ENCODE measurements around the gene PADI4.
"Not testable (repeated sequence)": the region's sequence is repeated elsewhere in the genome, so short reads cannot be mapped to it uniquely, and the experiment has no call there.

The PADI4 gene

GRCh38 chr1:17392199-17392740, 84.3 kb downstream of the PADI4 start:
- Mint-ChIP-seq H3K36me3 (ENCODE audit: low read depth) (no peaks in the 10 kb centered on the region), H3K27me3 (peaks cover 10% of the 10 kb centered on the region), H3K9me3 (no peaks in the 10 kb centered on the region), H3K27ac (peak overlapping the region; percentile 27), H3K4me1 (ENCODE audit: low read depth) (peaks cover 18% of the 10 kb centered on the region), H3K4me3 (no peak overlapping the region)
- intact Hi-C loops (cut with micrococcal nuclease): no loop called here

GRCh38 chr1:17393230-17393629, 85.2 kb downstream of the PADI4 start:
- no peaks in the 10 kb centered on the region for H3K36me3 Mint-ChIP-seq (ENCODE audit: low read depth)
- H3K27ac Mint-ChIP-seq: peak overlapping the region; percentile 68
- H3K9me3 Mint-ChIP-seq: no peaks in the 10 kb centered on the region
- peaks cover 22% of the 10 kb centered on the region for H3K4me1 Mint-ChIP-seq (ENCODE audit: low read depth)
- no peak overlapping the region for H3K4me3 Mint-ChIP-seq
- H3K27me3 Mint-ChIP-seq: peaks cover 10% of the 10 kb centered on the region
- intact Hi-C loops (cut with micrococcal nuclease): no loop called here

- H3K4me3 Mint-ChIP-seq: no peak overlapping the region
- peaks cover 16% of the 10 kb centered on the region for H3K4me1 Mint-ChIP-seq (ENCODE audit: low read depth)
- H3K9me3 Mint-ChIP-seq: no peaks in the 10 kb centered on the region
- H3K27me3 Mint-ChIP-seq: peaks cover 4% of the 10 kb centered on the region
- no peaks in the 10 kb centered on the region for H3K36me3 Mint-ChIP-seq (ENCODE audit: low read depth)
- no peak overlapping the region for H3K27ac Mint-ChIP-seq
- intact Hi-C loops (cut with micrococcal nuclease): no loop called here
These were observed 90.1 kb downstream of the PADI4 start for GRCh38 chr1:17397910-17398695.

- no peak overlapping the region for H3K4me3 Mint-ChIP-seq
- no peak overlapping the region for H3K27ac Mint-ChIP-seq
- H3K36me3 Mint-ChIP-seq (ENCODE audit: low read depth): no peaks in the 10 kb centered on the region
- H3K9me3 Mint-ChIP-seq: no peaks in the 10 kb centered on the region
- peaks cover 2% of the 10 kb centered on the region for H3K27me3 Mint-ChIP-seq
- peaks cover 11% of the 10 kb centered on the region for H3K4me1 Mint-ChIP-seq (ENCODE audit: low read depth)
- intact Hi-C loops (cut with micrococcal nuclease): loop anchor here (10.0 kb wide), 1 partner anchor 56 kb away; no protein-coding TSS in a partner anchor
These were observed 92.8 kb downstream of the PADI4 start for GRCh38 chr1:17400725-17401341.

- intact Hi-C loops (cut with micrococcal nuclease): loop anchor here (10.0 kb wide), 1 partner anchor 57 kb away; no protein-coding TSS in a partner anchor
- Mint-ChIP-seq H3K27me3 (peaks cover 2% of the 10 kb centered on the region), H3K27ac (no peak overlapping the region), H3K4me3 (no peak overlapping the region), H3K4me1 (ENCODE audit: low read depth) (peaks cover 11% of the 10 kb centered on the region), H3K36me3 (ENCODE audit: low read depth) (peaks cover 7% of the 10 kb centered on the region), H3K9me3 (no peaks in the 10 kb centered on the region)
These were observed 93.8 kb downstream of the PADI4 start for GRCh38 chr1:17401841-17402240.

- H3K9me3 Mint-ChIP-seq: no peaks in the 10 kb centered on the region
- peaks cover 19% of the 10 kb centered on the region for H3K36me3 Mint-ChIP-seq (ENCODE audit: low read depth)
- peaks cover 8% of the 10 kb centered on the region for H3K4me1 Mint-ChIP-seq (ENCODE audit: low read depth)
- H3K27me3 Mint-ChIP-seq: peaks cover 2% of the 10 kb centered on the region
- no peak overlapping the region for H3K4me3 Mint-ChIP-seq
- H3K27ac Mint-ChIP-seq: no peak overlapping the region
- intact Hi-C loops (cut with micrococcal nuclease): loop anchor here (10.0 kb wide), 1 partner anchor 58 kb away; no protein-coding TSS in a partner anchor
These were observed 95.1 kb downstream of the PADI4 start for GRCh38 chr1:17403081-17403480.

- peaks cover 2% of the 10 kb centered on the region for H3K27me3 Mint-ChIP-seq
- intact Hi-C loops (cut with micrococcal nuclease): loop anchor here (10.0 kb wide), 1 partner anchor 59 kb away; no protein-coding TSS in a partner anchor
- no peak overlapping the region for H3K27ac Mint-ChIP-seq
- peaks cover 30% of the 10 kb centered on the region for H3K36me3 Mint-ChIP-seq (ENCODE audit: low read depth)
- H3K4me3 Mint-ChIP-seq: no peak overlapping the region
- H3K4me1 Mint-ChIP-seq (ENCODE audit: low read depth): peaks cover 5% of the 10 kb centered on the region
- no peaks in the 10 kb centered on the region for H3K9me3 Mint-ChIP-seq
These were observed 96.2 kb downstream of the PADI4 start for GRCh38 chr1:17404034-17404684.

GRCh38 chr1:17404820-17405219, 96.8 kb downstream of the PADI4 start:
- H3K9me3 Mint-ChIP-seq: no peaks in the 10 kb centered on the region
- H3K27ac Mint-ChIP-seq: no peak overlapping the region
- H3K27me3 Mint-ChIP-seq: peaks cover 2% of the 10 kb centered on the region
- intact Hi-C loops (cut with micrococcal nuclease): loop anchor here (5.0 to 10.0 kb wide), 2 partner anchors 60 to 348 kb away; no protein-coding TSS in a partner anchor
- no peak overlapping the region for H3K4me3 Mint-ChIP-seq
- peaks cover 36% of the 10 kb centered on the region for H3K36me3 Mint-ChIP-seq (ENCODE audit: low read depth)
- peaks cover 5% of the 10 kb centered on the region for H3K4me1 Mint-ChIP-seq (ENCODE audit: low read depth)

GRCh38 chr1:17405898-17406759, 98.1 kb downstream of the PADI4 start:
- H3K4me3 Mint-ChIP-seq: no peak overlapping the region
- H3K27ac Mint-ChIP-seq: no peak overlapping the region
- peaks cover 5% of the 10 kb centered on the region for H3K4me1 Mint-ChIP-seq (ENCODE audit: low read depth)
- H3K36me3 Mint-ChIP-seq (ENCODE audit: low read depth): peaks cover 50% of the 10 kb centered on the region
- intact Hi-C loops (cut with micrococcal nuclease): loop anchor here (1.0 to 10.0 kb wide), 3 partner anchors 61 to 349 kb away; no protein-coding TSS in a partner anchor
- H3K9me3 Mint-ChIP-seq: no peaks in the 10 kb centered on the region
- peaks cover 2% of the 10 kb centered on the region for H3K27me3 Mint-ChIP-seq

- peaks cover 57% of the 10 kb centered on the region for H3K36me3 Mint-ChIP-seq (ENCODE audit: low read depth)
- H3K9me3 Mint-ChIP-seq; H3K4me3 Mint-ChIP-seq; H3K27me3 Mint-ChIP-seq; H3K27ac Mint-ChIP-seq; H3K4me1 Mint-ChIP-seq (ENCODE audit: low read depth): not testable (repeated sequence)
- intact Hi-C loops (cut with micrococcal nuclease): loop anchor here (1.0 to 10.0 kb wide), 3 partner anchors 62 to 350 kb away; no protein-coding TSS in a partner anchor
These were observed 98.9 kb downstream of the PADI4 start for GRCh38 chr1:17406760-17407475.

GRCh38 chr1:17407786-17408514, 100.0 kb downstream of the PADI4 start:
- H3K27me3 Mint-ChIP-seq; H3K4me1 Mint-ChIP-seq (ENCODE audit: low read depth); H3K4me3 Mint-ChIP-seq; H3K27ac Mint-ChIP-seq; H3K9me3 Mint-ChIP-seq: not testable (repeated sequence)
- peaks cover 68% of the 10 kb centered on the region for H3K36me3 Mint-ChIP-seq (ENCODE audit: low read depth)
- intact Hi-C loops (cut with micrococcal nuclease): loop anchor here (5.0 to 10.0 kb wide), 2 partner anchors 63 to 351 kb away; no protein-coding TSS in a partner anchor

- intact Hi-C loops (cut with micrococcal nuclease): loop anchor here (5.0 to 10.0 kb wide), 2 partner anchors 65 to 352 kb away; no protein-coding TSS in a partner anchor
- H3K4me1 Mint-ChIP-seq (ENCODE audit: low read depth): peaks cover 5% of the 10 kb centered on the region
- no peaks in the 10 kb centered on the region for H3K9me3 Mint-ChIP-seq
- no peaks in the 10 kb centered on the region for H3K27me3 Mint-ChIP-seq
- H3K27ac Mint-ChIP-seq: no peak overlapping the region
- H3K36me3 Mint-ChIP-seq (ENCODE audit: low read depth): peaks cover 82% of the 10 kb centered on the region
- H3K4me3 Mint-ChIP-seq: no peak overlapping the region
These were observed 101.4 kb downstream of the PADI4 start for GRCh38 chr1:17409391-17409811.
